Activated naive CD4-positive, alpha-beta T cell (primary cell): ENCODE data around the gene CFI.
A peak's percentile ranks its signal among the peaks of the same experiment; 100 is the strongest.

Experiments used
- DNase-seq, 4 experiments: peaks; one replicate each; lab custom pipeline; 2025; lab: John Stamatoyannopoulos, UW

The CFI gene

DNA sequence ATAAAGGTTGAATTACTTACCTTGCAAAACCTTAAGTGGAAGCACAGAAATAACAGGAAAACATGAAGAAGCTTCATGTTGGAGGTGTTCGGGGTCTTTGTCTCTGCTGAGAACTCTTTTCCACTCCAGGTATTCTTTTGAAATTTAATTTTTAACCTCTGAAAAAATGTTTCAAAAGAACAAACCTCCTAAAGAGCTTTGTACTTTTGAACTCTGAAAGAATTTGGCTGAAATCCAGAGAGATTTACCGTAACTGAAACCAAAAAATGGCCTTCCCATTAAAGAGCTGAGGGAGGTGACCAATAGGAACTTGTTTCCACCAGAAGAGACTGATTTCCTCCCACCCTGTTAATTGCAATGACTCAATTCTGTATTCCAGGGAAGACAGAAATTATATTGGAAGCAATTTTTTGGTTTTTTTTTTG lies at the start of gene CFI:
Gene CFI, minus strand, starts transcription at position 105 of the 425 bp plus-strand sequence. Its CDS starts 28 bp downstream, at position 77.
- DNase-seq, result no peak

DNA sequence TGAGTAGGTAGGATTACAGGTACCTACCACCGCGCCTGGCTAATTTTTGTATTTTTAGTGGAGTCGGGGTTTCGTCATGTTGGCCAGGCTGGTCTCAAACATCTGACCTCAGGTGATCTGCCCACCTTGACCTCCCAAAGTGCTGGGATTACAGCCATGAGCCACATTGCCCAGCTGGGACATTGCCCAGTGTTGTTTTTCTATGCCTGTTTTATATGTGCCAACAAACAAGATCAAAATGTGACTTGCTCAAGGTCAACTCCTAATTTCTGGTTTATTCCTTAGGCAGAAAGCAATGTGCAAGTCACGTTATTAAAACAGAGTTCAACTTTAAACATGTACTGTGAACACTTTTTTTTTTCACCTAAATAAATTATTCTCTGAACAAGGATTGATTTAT lies 48.8 kb upstream of the CFI start:
- DNase-seq, result no peak

DNA sequence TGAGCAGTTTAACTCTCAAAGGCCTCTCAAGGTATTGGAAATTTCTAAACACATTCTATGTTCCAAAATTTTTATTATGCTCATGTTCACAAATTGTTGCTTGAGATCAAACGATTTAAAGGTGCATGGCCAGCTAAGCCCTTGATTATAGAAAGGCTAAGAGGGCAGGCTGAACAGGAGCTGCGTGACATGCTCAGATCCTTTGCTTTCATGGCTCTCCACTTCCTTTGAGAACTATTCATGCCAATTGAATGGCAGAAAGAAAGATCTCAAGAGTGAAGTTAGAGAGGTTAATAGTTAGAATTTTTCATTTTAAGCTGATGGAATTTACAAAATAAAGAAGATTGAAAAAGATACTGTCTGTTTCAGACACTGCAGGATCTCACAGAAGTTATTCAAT lies 46.7 kb upstream of the CFI start:
- no peak for DNase-seq

DNA sequence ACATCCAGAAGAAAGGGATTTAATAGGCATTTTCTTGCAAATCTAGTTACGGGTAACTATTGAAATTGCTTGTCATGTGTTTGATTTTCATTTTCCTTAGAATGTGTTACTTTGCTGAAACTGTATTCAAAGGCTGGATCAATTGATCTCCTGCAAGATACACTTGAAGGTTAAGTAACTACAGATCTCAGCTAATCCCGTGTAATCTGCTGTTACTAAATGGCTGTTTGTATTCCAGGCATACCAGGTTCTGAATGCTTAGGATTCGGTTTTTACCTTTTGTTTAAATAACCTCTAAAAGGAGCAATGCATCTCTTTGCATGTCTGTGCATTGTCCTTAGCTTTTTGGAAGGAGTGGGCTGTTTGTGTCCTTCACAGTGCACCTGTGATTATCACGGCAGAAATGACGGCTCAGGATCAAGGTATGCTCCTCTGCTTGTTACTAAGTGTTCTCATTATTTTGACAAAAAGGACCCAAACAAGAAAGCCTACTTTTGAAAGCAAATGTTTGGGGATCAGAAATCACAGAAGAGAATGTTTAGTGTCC lies 46.2 kb upstream of the CFI start, which contains the start of gene LRIT3:
Gene LRIT3, plus strand, starts transcription at position 212 of the 547 bp plus-strand sequence. Its CDS starts 95 bp downstream, at position 307.
- DNase-seq, result no peak

DNA sequence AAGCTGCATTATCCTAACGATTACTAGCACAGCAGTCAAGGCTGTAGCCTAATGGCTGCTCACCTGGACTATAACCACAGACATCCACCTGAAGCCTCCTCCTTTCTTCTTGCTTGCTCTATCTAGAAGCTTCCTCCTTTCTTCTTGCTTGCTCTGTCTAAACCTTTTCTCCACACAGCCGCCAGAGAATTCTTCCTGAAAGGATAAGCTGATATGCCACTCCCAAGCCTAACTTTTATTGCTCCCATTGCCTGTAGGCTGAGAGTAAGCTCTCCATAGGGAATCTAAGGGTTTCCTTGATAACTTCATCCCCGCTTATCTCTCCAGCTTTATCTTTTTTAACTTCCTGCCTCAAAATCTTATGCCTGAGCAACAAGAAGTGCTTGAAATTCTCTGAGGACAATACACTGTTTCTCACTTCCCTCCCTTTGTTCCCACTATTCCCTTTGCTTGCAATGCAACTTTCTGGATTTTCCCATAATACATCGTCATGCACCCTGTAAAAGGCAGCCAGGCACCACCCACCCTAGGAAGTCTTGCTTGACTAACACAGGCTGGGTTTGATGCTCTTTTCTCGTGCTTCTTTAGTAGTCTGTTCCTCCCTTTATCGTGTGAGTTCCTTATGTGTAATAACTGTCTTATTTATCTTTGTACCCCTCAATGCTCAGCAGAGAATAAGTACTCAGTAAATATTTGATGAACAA lies 44.7 kb upstream of the CFI start:
- DNase-seq, result no peak

DNA sequence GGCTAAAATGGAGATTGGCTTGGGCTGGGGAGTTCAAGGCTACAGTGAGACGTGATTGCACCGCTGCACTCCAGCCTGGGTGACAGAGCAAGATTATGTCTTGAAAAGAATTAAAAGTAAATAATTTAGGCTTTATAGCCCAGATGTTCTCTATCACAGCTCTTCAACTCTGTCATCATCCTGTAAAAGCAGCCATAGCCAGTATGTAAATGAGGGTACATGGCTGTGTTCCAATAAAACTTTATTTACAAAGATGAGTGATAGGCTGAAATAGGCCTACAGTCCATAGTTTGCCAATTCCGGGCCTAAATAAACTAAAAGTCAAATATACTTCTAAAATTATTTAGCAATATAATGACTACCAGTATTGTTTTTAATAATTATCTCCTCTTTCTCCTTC lies 35.2 kb upstream of the CFI start:
- no peak for DNase-seq

DNA sequence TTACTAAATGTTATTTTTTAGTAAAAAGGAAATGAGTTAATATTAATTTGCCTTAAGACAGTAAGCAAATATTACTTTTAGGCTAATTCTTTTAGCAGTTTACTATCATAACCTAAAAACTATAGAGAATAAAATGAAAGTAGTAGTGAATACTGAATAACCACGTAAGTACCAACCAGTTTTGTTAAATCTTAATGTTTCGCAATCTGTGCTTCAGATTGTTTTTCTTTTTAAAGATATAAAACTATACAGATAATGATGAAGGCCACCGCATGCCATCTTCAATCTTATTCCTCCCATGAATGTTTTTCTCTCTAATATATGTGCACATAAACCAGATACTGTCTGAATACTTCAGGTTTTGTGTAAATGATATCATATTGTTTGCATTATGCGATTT lies 32.0 kb upstream of the CFI start:
- DNase-seq, result no peak

DNA sequence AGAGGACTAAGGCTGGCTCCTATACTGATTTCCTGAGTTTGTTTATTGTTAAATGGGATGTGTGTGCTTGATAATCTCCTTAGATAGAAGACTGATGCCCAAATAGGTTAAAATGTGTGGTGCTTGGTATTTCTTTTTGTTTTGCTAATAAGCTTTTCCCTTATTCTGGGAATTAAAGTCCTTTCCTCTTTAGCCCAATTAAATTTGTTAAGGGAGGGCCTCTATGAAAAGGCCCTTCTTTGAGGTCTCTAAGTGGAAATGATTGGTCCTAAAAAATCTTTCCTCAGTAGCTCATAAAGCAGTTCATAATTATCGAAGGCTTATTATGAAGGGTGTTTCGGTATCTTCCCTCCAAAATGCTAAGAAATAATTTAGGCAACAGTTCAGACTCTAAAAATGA lies 25.9 kb upstream of the CFI start, which contains the start of gene RRH:
Gene RRH, plus strand, starts transcription at position 301 of the 400 bp plus-strand sequence. Its CDS starts 56 bp downstream, at position 357.
- no peak for DNase-seq

DNA sequence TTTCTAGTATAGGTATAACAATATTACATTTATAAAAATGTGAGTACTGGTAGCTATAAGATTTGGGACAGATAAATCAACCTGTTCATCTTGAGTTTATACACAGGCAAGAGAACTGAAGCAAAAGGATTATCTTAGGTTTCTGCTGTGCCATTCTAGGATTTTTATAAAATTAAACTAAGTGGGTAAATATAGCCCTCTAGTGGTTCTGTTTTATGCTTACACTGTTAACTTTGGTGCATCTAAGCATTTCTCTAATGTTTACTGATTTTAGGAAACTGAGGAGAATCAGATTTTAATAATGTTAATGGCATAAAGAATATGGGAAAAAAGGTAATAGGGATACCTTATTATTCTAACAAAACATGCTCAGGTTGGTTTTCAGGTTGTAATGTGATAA lies 24.9 kb upstream of the CFI start:
- no peak for DNase-seq

DNA sequence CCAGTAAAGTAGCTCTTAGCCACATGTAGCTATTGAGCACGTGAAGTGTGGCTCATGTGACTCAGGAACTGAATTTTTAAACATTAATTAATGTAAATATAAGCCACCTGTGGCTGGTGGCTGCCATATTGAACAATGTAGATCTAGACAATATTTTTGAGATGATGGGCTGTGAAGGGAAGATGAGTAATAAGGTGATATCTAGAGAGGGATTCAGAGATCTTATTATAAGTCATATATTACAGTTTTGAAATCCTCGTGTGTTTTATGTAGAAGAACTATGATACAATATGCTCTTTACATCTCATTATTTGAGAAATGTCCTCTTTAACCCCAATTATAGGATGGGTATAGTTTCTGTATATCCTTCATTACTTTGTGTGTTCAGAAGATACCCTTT lies 19.4 kb upstream of the CFI start:
- no peak for DNase-seq

DNA sequence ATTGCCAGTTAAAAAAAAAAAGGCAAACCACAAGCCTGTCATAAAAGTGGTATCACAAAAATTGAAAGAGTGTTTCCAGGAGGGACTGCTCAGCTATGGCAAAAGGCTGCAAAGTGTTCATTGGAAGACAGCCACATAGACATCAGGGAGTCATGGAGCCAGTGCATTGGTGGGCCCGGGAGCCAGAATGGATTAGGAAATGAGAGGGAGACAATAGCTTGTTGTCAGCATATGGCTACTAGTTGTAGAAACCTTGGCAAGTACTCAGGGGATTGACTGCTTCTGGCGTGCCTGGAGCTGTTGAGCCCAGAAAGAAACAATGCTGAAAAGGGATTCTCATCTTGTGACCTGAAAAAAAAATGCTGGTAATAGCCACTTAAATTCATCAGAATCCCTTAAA lies 18.8 kb upstream of the CFI start:
- DNase-seq, result no peak

DNA sequence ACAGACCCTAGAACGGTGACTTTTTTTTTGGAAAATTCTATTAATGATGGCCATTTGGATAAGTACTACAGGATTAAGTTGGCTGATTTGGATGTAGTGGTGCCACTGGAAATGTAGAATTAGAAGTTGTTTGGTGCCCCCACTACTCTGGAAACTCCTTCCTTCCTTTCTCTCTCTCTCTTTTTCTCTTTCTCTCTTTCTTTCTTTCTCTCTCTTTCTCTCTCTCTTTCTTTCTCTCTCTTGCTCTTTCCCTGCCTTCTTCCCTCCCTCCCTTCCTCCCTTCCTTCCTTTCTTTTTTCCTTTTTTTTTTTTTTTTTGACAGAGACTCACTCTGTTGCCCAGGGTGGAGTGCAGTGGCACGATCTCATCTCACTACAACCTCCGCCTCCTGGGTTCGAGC lies 16.5 kb upstream of the CFI start:
- DNase-seq, result no peak

DNA sequence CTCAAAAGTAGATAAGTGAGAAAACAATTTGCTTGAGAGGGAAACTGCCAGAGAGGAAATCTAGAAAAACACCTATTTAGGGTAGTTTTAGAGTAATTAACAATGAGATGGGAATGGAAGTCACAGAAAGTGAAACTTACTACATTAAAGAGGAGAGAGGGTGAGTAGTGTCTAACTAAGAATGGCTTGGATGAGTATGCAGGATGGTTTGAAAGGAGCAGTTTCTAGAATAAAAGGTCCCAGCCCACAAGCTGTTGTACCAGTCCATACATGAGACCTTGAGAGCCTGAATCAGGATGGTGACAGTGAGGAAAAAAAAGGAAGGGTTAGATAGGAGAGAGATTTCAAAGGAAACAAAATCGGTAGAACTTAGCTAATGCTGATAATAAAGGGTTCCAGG lies 15.1 kb upstream of the CFI start:
- no peak for DNase-seq

DNA sequence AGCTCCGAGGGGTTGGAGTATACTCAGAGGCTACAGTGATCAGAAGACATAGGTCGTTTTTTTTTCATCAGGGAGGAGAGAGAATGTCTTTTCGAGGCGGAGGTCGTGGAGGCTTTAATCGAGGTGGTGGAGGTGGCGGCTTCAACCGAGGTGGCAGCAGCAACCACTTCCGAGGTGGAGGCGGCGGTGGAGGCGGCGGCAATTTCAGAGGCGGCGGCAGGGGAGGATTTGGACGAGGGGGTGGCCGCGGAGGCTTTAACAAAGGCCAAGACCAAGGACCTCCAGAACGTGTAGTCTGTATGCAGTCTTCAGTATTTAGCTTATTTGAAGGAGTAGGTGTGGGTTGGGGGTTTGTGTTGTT lies 14.3 kb upstream of the CFI start:
- peak; percentile 4 to 23 (median 10) for DNase-seq

DNA sequence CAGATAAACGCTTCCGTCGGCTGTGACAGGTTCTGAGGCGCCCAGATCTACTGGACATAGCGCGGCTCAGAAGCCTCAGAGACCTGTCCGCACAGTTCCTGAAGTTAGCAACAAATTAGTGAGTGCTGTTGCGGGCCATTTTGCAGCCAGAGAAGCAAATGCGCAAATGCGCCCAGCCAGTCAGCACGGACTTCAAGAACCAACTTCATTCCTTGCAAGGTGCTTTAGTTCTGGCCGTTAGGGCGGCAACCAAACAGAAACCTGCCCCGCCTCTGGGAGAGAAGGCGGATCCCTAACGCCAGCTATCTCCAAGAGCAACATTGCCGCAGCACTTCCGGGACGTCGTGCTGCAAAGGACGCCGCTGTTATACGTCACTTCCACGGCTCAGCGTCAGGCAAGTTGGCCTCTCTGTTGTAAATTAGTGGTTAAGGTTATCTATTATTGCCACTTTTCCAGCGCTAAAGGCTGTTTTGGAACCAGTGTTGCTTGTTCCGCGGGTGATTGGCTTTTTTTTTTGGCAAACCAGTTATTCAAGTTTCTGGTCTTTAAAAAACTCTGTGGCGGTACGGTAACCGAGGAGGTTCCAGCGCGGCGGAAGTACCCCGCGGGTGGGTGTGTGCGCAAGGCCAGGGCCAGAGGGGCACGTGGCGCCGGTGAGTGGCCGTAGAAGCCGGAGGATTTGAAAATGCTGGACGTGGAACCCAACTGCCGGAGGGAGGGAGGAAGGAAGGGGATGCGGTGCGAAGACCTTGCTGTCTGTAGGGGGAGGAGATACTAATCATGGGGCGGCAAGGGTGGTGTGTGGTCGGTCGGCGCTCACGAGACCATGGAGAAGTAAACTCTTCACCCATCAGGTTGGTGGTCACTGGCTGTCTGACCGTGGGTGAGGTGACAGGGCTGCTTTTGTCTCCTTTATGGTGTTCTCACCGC lies 13.6 kb upstream of the CFI start, which contains the start of gene GAR1:
Gene GAR1, plus strand, starts transcription at position 612 of the 931 bp plus-strand sequence. CDS start 403 bp downstream, outside the sequence.
- DNase-seq, result peak; percentile 58 to 75 (median 60)

DNA sequence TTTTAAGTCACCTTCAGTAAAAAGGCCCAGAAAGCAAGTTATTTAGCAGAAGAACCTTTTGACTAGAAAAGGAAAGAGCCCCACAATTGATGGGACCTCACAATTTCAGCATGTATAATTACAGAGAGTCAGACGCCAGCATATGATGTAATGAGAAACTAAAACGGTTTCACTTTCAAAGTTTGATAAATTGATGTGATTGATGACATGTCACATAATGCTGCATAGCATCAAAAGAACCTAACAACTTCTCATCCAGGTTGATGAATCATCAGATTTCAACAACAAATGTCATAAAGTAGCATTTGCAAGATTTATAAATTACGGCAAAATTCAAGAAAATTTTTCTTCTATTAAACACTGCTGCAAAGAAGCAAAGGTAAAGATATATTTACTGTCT lies 9.9 kb upstream of the CFI start:
- DNase-seq, result no peak

DNA sequence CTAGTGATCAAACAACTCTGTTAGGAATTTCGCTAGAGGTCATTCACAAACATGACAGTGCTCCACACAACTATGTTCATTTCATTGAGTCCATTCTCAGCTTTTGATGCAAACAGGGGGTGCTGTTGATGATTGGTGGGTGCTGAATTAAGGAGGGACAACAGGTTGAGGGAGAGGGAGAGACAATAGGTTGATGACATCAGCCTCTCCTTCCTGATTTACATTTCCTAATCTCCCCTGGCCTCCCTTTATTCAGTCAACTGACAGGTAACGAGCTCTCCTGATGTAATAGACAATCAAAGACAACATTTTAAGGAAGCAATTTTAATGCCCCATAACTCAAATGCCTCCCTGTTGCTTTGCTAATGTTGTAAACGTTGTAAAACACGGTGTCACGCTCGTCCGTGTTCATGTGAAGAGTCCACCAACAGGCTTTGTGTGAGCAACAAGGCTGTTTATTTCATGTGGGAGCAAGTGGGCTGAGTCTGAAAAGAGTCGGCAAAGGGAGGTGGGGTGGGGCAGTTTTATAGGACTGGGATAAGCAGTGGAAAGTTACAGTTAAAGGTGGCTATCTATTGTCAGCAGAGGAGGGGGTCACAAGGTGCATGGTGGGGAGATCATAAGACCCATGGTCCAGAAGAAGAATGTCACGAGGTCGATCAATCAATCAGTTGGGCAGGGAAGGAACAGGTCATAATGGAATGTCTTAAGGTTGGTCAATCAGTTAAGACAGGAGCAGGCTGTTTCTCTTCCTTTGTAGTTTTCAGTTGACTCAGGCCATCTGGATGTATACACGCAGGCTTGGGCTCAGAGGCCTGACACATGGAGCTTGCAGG lies 9.0 kb upstream of the CFI start:
- DNase-seq, result no peak

DNA sequence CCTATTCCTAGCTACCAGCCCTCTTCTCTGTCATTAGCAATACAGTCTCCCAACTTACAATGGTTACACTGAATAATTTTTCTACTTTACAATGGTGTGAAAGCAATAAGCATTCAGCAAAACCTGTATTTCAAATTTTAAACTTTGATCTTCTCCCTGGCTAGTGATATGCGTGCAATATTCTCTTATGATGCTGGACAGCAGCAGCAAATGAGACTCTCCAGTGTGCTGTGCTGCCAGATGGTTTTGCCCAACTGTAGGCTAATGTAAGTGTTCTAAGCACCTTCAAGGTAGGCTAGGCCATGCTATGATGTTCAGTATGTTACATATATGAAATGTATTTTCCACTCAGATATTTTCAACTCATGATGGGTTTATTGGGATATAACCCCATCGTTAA lies 7.9 kb upstream of the CFI start:
- no peak for DNase-seq

DNA sequence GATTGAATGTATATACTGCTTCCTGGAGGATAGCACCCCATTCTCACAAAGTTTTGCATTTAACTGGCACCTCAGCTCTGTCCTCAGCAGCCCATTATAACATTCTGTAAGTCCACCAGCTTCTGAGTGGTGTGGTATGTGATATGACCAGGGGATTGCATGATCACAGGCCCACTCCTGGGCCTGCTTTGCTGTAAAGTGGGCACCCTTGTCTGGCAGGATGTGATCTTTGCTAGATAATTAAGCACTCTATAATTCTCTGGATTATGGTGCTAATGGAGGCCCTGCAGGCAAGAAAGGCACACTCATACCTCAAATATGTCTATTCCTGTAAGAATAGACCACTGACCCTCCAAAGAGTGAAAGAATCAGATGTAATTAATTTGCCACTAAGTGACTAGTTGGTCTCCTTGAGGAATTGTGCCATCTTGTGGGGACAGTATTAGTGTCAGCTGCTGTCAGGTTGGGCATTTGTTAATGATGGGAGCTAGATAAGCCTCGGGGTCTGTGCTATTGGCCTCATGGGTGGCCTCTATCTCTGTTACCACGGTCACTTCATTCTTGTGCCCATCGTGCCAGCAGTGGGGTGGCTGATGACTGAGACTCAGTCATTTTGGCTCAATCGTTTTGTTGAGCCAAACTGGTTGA lies 2.2 kb upstream of the CFI start:
- no peak for DNase-seq

DNA sequence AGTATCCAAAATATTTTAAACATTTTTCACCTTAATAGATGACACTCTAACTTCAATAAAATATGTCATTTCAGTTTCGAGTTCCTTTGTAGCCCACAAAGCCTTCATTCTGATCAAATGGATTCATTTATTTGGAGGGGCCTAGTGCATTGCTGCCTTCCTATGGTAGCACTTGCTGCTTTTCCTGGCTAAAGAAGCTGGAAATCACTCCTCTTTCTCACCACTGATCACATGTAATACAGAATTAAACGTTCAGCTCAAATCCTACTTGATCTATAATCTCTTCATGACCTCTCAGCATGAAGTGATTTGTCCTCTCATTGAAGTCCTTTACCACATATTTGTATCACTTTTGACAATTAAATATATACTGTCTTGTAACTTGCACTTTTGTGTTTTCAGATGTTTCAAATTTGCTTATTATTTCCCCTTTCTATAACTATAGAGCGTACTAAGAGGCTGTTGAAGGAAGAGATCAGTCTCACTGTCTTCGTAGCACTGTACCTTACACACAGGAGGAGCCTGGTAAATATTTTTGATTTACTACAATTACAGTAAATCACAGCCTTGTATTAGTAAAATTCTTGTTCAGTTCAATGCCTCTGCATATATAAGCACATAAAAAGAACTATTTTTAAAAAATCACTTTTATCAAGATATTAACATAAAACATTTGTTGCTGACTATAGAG lies 555 bp downstream of the CFI start:
- DNase-seq, result no peak

DNA sequence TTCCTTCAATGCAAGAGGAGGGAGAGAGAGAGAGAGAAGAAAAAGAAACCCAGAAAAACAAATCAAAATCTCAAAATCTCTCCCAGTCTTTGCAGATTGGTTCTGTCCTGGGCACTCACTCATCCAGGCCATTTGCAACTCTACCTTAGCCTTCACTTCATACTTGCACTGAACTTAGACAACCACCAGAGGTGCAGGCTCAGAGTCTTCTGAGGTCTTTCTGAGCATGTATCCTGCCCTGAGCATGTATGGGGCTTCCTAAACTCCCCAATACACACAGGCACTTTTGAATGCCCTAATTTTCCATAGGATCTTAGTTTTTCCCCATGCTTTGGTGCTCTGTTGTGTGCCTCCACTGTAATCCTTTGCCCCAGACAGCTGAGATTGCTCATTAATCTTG lies 2.9 kb downstream of the CFI start:
- DNase-seq, result no peak
